ENCODE measurements around the gene BPIFB6. TPM values are rescaled to one million over a fixed set of nuclear protein-coding genes. Genes with fewer than 3 reads are reported as not detected.
A peak's percentile ranks its signal among the peaks of the same experiment; 100 is the strongest.

The BPIFB6 gene, protein sequence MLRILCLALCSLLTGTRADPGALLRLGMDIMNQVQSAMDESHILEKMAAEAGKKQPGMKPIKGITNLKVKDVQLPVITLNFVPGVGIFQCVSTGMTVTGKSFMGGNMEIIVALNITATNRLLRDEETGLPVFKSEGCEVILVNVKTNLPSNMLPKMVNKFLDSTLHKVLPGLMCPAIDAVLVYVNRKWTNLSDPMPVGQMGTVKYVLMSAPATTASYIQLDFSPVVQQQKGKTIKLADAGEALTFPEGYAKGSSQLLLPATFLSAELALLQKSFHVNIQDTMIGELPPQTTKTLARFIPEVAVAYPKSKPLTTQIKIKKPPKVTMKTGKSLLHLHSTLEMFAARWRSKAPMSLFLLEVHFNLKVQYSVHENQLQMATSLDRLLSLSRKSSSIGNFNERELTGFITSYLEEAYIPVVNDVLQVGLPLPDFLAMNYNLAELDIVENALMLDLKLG
- not detected for polyA plus RNA-seq (ENCODE audit: insufficient read length in 3 of 3)
- long read RNA-seq, donor 1: 0 reads
- long read RNA-seq, donor 2: 0 reads
- long read RNA-seq, donor 3: 0 reads
- long read RNA-seq, donor 4: 0 reads
- long read RNA-seq, donor 5: 0 reads
- long read RNA-seq, donor 6: 0 reads
- long read RNA-seq, donor 7: 0 reads
- long read RNA-seq, donor 8: 0 reads
- long read RNA-seq, donor 9: 0 reads
- long read RNA-seq, donor 10: 0 reads
- long read RNA-seq, donor 11: 0 reads
- long read RNA-seq, donor 12: 0 reads
- long read RNA-seq, donor 13: 0 reads
- long read RNA-seq, donor 14: 0 reads
- long read RNA-seq, donor 15: 0 reads
- long read RNA-seq, donor 16: 0 reads

- DNase-seq (ENCODE audit: extremely low read depth in 1 of 11, low read depth in 9 of 11, low spot score in 4 of 11): no peak
Observed at GRCh38 chr20:33031531-33031930, at the start of gene BPIFB6. Gene BPIFB6 (plus strand): TSS chr20:33031648. CDS start chr20:33031648, 0 bp downstream.

DNA sequence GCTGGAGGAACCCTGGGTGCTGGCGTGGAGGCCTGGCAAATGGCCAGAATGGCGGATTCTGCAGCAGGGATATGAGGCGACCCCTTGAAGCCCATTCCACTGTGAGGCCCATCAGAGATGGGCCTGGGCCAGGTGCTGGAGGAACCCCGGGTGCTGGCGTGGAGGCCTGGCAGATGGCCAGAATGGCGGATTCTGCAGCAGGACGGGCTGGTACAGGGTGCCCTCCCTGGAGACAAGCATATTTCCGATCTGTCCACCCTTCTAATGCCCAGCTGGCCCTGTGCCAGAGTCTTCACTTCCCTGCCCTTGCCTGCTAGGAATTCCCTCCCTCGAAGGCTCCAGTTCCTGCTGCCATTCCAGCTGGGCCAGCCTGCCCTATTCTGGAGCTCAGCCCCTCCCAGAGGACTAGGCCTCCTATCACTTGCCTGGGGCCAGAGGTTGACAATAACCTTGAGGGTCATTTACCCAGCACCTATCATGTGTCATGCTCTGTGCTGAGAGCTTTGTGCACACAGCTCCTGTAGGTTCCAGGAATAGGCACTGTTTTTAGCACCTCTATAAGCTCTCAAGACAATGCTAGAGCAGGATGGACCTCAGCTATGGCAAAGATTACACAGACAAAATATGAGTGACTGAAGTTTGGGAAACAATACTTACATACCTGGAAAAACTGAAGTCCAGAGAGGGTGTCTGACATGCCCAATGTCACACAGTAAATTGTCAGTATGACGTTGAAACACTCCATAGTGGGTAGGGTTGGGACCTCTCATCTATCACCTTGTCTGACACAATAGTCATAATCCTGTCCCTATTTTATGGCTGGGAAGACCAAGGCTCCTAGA, 48.6 kb upstream of the BPIFB6 start:
- peak in 6 of 11 donors; percentile 10 to 47 (median 23) for DNase-seq (ENCODE audit: extremely low read depth in 1 of 11, low read depth in 9 of 11, low spot score in 4 of 11)

- DNase-seq (ENCODE audit: extremely low read depth in 1 of 11, low read depth in 9 of 11, low spot score in 4 of 11): no peak
Observed at GRCh38 chr20:32983459-32984112, 47.9 kb upstream of the BPIFB6 start.

DNA sequence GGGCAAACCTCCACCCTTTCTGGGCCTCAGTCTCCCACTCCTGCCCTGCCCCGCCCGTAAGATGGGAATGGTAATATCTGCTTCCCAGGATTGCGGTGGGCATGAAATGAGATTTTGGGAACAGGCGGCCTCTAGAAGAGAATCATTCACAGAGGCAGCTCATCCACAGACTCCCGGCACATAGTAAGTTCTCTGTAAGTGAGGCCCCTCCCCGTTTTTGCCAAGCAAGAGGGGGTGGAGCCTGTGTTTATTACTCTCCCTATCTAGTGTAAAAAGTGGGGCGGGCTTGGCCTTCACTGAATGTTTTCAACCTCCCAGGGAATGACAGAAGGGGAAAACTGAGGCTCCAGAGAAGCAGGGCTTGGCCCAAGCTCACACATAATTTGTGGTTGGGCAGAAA, 47.3 kb upstream of the BPIFB6 start:
- DNase-seq (ENCODE audit: extremely low read depth in 1 of 11, low read depth in 9 of 11, low spot score in 4 of 11): no peak

GRCh38 chr20:32984631-32985354, 46.7 kb upstream of the BPIFB6 start:
- no peak for DNase-seq (ENCODE audit: extremely low read depth in 1 of 11, low read depth in 9 of 11, low spot score in 4 of 11)

DNA sequence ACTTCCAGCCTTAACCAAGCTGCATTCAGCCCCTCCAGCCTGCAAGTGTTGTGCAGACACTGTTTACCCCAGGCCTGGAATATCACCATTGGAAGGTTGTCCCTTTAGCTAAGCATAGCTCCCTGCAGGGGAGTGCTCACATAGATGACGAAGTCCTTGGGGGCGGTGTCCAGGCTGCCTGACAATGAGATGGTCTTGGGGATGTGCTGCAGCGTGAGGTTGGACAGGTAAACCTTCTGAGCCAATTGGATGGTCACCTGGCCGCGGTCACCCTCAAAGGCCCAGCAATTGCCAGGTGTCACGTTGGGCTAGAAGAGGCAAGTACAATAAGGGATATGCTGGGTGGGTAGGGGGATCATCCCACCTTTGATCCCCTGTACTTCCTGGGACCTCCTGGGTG, 45.9 kb upstream of the BPIFB6 start:
- DNase-seq (ENCODE audit: extremely low read depth in 1 of 11, low read depth in 9 of 11, low spot score in 4 of 11): no peak

- DNase-seq (ENCODE audit: extremely low read depth in 1 of 11, low read depth in 9 of 11, low spot score in 4 of 11): no peak
Observed at GRCh38 chr20:32986331-32986966, 45.0 kb upstream of the BPIFB6 start.

GRCh38 chr20:32987044-32987825, 44.2 kb upstream of the BPIFB6 start:
- DNase-seq (ENCODE audit: extremely low read depth in 1 of 11, low read depth in 9 of 11, low spot score in 4 of 11): no peak

DNA sequence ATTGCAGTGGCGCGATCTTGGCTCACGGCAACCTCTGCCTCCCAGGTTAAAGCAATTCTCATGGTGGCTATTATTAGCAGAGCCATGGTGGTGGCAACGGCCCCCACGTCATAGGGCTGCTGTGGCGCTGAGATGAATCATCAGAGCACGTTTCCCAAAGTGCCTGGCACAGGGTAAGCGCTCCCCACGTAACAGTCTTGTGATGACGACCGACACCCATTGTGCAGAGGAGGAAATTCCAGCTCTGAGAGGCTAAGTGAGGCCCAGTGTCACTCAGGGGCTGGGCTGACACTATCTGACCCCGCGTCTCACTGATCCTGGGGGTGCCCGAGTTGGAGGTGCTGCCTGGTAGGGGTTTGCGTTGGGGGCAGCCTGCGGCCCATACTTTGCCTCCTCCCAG, 43.4 kb upstream of the BPIFB6 start:
- no peak for DNase-seq (ENCODE audit: extremely low read depth in 1 of 11, low read depth in 9 of 11, low spot score in 4 of 11)

DNA sequence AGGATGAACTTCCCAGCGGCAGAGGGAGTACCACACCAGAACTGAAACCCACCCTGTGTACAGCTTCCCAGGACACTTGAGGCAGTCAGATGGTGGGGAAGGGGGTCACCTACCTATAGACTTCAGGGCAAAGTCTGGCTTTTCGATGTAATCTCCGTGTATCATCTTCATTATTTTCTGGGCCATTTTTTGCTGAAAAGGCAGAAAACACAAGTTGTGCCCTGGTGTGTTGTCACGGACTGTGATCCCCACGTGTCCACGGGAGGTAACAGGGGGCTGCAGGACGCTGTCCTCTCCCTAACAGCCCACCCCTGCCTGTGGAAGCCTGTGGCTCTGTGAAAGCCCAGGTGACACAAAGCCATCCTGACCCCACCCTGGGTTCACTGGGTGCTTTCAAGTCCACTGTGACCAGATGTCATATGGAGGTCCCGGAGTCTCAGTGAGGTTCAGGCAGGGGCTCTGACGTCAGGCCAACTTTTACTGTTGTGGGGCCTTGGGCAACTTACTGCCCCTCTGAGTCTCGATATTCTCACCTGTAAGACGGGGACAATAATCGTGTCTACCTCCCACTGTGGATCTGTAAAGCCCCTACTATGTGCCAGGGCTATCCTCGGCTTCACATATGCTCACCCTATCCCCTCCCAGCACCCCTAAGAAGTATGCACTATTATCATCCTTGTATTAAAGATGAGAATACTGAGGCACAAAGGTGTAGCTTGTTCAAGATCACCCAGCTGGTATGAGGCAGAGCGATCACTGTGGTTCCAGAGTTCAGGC, 41.8 kb upstream of the BPIFB6 start:
- DNase-seq (ENCODE audit: extremely low read depth in 1 of 11, low read depth in 9 of 11, low spot score in 4 of 11): no peak

DNA sequence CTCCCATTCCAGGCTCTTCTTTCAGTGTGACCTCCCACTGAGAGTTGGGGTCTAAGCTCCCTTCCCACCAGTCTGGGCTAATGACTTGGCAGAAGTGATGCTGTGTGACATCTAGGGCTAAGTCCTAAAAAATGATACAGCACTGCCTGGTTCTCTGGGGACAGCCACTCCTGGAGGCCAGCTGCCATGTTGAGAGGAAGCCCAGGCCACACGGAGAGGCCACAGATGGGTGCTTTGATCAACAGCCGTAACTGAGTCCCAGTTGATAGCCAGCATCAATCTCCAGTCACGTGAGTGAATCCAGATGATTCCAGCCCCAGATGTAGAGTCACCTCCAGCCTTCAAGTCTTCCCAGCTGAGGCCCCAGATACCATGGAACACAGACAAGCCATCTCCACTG, 41.0 kb upstream of the BPIFB6 start:
- no peak for DNase-seq (ENCODE audit: extremely low read depth in 1 of 11, low read depth in 9 of 11, low spot score in 4 of 11)

DNA sequence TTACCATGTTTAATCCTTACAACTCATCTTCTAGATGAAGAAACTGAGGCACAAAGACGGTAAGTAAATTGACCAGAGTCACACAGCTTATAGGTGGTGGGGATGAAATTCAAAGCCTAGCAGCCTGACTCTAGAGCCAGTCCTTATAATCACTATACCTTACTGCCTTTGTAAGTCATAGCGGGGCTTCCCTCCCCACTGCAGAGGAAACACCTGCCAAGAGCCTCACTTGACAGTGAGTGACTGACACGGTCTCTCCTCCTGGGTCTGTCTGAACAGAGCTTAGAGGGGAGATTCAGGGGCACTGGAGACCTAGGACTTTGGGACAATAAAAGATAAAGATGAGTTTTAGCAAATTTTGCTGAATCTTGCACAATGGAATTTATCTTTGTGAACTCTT, 40.1 kb upstream of the BPIFB6 start:
- DNase-seq (ENCODE audit: extremely low read depth in 1 of 11, low read depth in 9 of 11, low spot score in 4 of 11): no peak

DNA sequence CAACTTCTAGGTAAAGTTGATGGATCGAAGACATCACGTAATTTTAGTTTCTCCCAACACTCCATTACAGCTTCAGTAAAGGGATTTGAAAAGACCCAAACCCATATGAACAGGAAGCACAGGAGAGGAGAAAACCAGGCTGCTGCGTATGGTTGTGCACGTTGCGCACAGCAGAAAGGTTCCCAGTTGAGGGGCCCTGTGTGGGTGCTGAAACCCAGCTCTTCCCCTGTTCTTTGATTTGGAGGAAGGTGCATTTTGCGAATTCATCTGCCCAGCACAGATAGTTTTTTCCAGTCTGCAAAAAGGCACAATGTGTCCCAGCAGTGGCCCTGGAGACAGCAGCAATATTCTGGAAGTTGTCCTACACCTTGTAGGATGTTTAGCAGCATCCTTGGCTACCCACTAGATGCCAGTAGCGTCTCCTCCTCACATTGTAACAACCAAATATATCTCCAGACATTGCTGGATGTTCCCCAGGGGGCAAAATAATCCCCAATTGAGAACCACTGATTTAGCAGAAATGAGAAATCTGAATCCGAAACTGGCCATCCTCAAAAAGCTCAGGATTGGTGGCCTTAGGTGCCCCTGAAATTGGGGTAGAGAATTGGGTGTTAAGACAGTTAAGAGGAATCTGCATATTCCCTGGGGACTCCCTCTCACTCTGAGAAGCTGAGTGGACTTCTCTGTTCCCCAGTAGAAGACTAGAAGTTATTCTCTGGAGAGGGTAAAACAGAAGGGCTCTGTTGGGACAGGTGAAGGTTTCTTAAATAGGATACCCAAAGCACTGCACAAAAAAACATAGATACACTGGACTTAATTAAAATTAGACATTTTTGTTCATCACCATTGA, 39.4 kb upstream of the BPIFB6 start:
- DNase-seq (ENCODE audit: extremely low read depth in 1 of 11, low read depth in 9 of 11, low spot score in 4 of 11): no peak

DNA sequence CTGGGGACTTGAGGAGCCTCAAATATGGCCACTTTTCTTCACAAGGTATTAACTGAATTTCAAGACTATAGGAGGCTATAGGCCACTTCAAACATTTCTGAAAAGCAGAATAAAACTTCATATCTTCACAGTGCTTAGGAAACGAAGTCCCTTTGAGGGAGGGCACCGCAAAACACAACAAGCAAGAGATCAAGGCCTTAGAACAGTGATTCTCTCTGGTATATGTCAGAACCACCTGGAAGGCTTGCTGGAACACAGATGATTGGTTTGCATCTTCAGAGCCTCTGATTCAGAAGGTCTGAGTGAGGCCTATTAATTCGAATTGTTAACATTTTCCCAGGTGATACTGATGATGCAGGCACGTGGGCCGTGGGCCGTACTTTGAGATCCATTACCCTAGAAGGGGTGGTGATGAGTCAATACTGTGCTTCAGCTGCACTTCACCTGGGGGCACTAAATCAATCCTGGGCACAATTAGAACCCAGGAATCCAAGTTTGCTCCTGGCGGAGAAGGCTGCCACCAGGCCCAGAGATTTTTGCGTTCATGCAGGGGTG, 37.9 kb upstream of the BPIFB6 start:
- no peak for DNase-seq (ENCODE audit: extremely low read depth in 1 of 11, low read depth in 9 of 11, low spot score in 4 of 11)

DNA sequence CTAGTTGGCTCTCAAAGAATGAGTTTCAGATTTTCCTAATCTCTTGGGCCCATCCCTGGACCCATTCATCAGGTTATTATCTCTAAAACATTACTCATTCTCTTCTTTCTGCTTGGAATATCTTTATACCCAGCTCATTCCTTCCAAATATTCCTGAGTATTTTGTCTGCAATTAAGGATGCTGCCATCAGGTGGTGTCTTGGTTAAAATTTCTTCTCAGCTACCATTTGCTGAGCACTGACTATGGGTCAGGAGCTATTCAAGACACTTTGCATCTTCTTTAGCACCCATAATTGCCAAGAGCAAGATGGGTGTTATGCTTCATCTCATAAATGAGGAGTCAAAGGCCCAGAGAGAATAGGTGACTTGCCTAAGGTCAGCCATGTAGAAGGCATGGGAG, 35.6 kb upstream of the BPIFB6 start:
- no peak for DNase-seq (ENCODE audit: extremely low read depth in 1 of 11, low read depth in 9 of 11, low spot score in 4 of 11)
